ENCODE data around the gene GON7.
A peak's percentile ranks its signal among the peaks of the same experiment; 100 is the strongest.
"Not testable (repeated sequence)": the region's sequence is repeated elsewhere in the genome, so short reads cannot be mapped to it uniquely, and the experiment has no call there.

Gene GON7

DNA sequence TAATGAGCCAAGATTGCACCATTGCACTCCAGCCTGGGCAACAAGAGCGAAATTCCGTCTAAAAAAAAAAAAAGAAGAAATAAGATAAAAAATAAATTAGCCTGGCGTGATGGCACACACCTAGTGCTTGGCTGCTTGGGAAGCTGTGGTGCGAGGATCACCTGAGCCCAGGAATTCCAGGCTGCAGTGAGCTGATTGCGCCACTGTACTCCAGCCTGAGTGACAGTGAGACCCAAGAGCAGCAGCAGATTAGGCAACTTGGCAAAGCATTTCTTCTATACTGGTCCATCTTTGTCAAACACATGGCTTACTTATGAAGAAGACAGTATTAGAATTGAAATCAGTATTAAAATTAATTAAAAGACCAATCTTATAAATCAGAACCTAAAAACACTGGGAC is 6.3 kb downstream of the GON7 start:
- DNase-seq = no peak

DNA sequence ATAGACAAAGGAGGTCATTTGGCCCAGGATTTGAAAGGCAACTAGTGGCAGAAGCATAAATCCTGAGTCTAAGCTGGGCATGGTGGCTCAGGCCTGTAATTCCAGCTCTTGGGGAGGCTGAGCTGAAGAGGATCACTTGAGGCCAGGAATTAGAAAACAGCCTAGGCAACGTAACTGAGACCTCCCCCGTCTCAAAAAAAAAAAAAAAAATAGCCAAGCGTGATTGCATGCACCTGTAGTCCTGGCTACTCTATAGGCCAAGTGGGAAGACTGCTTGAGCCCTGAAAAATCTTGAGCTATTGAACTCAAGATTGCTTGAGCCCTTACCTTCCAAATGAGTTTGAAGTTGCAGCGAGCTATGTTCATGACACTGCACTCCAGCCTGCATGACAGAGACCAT is 7.8 kb downstream of the GON7 start:
- DNase-seq = no peak

DNA sequence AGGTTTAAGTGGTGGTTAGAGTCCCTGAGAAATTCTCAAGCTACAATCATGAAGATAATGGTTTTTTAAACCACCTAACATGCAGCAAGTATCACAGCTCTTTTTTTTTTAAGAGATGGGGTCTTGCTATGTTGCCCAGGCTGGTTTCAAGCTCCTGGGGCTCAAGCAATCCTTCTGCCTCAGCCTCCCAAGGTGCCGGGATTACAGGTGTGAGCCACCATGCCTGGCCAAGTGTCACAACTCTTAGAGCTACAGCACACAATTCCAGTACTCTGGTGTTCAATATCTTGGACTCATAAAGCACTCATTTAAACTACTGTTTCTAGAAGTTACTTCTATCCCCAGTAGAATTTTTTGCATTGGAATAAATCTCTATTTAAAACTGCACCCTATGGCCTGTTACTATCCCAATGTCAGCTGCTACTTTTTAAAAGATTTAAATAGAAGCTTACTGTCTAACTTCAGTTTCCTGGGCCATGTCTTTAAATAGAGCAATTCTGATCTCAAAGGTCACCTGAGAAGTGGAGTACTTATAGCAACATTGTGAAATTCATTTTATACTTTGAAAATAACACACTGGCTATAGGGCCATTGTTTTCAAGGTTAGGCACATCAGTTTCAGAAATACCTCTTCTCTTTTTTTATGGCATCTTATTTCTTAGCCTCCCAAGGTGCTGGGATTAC is 11.4 kb downstream of the GON7 start:
- DNase-seq = no peak

DNA sequence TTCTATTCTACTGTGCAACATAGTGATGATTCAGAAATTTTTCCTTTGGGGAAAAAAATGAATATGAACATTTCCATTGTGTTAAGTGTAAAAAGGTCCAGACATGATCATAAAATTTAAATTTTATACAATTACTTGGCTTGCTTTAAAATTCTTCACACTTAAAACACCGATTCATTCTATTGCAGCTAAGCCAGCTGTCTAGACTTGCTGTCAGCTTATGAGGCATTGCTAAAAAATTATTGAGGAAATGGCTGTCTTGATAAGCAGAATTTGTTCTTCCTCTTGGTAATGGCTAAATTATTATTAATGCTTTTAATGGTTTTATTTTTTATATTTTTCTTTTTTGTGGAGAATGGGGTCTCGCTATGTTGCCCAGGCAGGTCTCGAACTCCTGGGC is 19.9 kb downstream of the GON7 start:
- DNase-seq = no peak

DNA sequence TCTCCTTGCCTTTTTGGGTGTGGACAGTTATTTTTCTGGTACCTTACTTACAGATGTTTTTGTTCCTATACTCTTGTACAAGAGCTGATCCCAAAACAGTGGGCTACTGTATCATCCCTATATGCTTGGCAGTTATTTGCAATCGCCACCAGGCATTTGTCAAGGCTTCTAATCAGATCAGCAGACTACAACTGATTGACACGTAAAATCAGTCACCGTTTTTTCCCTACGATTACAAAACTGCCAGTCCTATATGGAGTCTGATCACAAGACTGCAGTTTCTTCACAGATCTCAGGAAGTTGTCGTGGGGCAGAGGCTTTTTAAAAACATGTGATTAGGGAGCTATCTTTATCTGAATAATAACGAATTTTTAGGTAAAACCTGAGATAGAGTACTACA is 20.4 kb downstream of the GON7 start:
- DNase-seq = no peak

DNA sequence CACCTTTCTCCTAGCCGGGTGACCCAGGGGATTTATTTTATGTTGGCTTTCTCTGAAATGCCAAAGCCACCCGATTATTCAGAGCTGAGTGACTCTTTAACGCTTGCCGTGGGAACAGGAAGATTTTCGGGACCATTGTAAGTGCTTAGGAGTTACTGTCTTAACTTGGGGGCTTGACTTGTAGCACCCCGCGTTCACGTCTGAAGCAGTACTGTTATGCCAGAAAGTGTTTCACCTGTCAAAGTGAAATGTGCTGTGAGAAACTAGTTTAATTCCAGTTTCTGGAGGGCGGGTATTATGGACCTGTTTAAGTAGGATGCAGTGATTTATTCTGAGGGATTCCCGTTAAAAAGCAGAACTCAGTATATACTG is 21.5 kb downstream of the GON7 start:
- peak in 1 of 51 donors; percentile 72 for DNase-seq

DNA sequence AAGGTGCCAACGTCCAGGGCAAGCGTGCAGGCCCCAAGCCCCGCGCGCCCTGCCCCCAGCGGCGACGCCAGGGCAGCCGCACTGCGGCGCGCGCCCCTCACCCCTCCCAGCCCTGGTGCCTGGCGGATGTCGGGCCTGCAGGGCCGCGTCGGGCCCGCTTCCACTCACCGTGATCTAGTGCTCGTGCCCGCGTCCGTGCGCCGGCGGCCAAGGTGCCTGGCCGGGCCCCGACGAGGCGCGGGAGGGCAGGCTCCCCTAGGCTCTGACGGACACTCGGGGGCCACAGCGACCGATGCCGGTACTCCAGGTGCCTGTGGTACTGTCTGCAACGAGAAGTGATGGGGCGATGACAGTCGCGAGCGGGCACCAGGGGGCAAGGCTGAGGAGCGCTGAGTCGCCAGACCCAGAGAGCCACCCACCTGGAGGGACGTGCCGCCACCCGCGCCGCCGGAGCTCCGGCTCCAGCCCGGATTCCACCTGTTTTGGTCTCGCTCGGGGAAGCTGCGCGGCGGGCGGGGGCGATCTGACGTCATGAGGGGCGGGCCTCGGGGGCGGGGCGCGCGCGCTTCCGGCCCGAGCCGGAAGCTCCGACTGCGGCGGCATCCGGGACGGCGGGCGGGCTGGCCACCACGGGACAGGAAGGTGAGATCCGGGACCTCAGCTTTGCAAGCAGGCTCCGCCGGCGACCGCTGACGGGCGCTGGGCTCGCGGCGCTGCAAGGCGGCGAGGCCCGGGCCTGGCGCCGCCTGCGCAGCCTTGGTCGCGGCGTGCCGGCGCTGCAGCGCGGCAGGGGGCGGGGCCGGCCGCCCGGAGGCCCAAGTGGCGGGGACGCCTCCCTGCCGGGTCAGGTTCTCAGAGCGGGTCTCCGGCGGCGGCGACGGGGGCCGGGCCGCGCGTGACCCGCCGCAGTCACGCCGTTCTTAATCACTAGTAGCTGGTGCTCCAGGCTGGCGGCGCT is 22.2 kb downstream of the GON7 start, which contains the start of the genes LYSET and MOAP1:
TSS of gene LYSET (plus strand) at position 927 of the 958 bp plus-strand sequence. CDS start 89 bp downstream, outside the sequence.
TSS of gene MOAP1 (minus strand) at position 507 of the 958 bp plus-strand sequence. CDS start 655 bp downstream, outside the sequence.
- peak; percentile 51 to 92 (median 83) for DNase-seq

DNA sequence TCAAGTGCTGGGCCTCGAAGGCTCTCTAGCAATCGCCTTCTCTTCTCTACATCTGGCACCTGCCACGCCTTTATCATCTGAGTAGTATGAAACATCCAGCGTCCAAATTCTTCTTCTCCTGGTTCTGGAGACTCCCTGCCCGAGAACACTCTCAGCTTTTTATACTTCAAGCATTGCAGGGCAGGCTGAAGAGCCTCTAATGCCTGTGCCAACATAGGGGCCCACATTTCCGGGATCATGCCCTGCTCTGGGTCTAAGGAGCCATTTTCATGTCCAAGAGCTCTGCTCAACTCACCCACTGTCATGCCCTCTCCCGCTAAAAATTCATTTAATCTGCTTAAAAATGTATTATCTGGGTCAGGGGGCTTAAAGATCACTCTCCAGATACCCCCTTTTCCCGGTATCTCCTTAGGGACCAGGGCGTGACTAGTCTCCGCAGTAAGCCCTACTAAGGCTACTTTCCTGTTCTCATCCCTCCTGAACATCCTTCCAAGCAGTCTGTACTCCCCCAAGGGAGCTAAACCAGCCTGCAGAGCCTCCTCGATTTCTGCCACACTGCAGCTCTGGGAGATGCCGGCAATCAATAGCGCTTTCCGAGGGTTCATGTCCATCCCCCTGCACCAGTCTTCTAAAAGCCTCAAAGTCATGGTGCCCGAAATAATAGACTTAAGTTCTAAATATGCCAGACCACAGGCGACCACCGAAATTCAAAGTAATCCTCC is 23.1 kb downstream of the GON7 start:
- DNase-seq = peak in 1 of 51 donors; percentile 29

DNA sequence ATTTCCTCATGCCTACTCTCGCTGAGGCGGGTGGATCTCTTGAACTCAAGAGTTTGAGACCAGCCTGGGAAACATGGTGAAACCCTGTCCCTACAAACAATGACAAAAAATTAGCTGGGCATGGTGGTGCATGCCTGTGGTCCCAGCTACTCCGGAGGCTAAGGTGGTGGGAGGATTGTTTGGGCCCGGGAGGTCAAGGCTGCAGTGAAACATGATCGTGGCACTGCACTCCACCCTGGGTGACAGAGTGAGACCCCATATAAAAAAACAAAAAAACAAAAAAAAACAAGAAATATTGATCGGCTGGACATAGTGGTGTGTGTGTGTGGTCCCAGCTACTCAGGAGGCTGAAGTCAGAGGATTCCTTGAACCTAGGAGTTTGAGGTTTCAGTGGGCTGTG is 31.4 kb downstream of the GON7 start:
- no peak for DNase-seq

DNA sequence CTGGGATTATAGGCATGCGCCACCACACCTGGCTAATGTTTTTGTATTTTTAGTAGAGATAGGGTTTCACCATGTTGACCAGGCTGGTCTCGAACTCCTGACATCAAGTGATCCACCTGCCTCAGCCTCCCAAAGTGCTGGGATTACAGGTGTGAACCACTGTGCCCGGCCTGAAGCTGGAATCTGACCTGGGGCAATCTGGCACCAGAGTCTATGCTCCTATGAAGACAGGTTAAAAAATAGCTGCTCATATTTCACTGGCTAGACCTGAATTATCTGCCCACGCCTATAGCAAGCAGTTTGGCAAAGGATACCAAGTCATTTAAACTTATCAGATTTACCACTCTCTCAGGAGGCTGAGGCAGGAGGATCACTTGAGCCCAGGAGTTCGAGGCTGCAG is 32.1 kb downstream of the GON7 start:
- DNase-seq = not testable (repeated sequence)

DNA sequence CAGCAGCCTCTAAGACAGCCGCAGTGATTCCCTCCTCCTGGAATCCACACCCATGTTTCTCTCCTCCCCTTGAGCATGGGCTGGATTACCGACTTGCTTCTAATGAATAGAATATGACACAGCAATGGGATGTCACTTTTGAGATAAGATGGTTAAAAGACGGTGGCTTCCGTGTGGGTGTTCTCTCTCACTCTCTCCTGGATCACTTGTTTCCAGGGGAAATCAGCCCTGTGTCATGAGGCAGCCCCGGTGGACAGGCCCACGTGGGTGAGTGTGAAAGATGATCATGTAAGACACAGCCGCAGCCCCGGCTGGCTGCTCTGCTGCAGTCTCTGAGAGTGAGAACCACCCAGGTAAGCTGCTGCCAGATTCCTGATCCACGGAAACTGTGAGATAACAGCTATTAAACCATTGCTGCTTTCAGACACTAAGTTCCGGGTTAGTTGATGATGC is 32.9 kb downstream of the GON7 start:
- DNase-seq = peak in 11 of 51 donors; percentile 13 to 69 (median 28)

DNA sequence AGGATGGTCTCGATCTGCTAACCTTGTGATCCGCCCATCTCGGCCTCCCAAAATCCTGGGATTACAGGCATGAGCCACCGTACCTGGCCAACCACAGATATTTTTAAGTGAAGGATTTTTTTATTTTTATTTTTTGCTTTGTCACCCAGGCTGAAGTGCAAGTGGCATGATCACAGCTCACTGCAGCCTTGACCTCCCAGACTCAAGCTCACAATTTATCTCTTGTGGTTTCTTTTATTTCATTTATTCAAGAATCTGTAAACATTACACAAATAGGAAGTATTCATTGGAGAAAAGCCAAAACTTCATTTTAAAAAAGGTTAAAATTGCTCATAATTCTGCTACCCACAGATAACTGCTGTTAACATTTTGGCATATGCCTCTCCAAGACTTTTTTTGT is 35.5 kb downstream of the GON7 start:
- no peak for DNase-seq

DNA sequence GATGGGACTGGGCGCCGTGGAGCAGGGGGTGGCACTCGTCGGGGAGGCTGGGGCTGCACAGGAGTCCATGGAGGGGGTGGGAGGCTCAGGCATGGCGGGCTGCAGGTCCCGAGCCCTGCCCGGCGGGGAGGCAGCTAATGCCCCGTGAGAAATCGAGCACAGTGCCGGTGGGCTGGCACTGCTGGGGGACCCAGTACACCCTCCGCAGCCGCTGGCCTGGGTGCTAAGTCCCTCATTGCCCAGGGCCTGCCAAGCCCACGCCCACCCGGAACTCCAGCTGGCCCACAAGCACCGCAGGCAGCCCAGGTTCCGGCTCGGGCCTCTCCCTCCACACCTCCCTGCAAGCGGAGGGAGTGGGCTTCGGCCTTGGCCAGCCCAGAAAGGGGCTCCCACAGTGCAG is 36.7 kb downstream of the GON7 start:
- not testable (repeated sequence) for DNase-seq

DNA sequence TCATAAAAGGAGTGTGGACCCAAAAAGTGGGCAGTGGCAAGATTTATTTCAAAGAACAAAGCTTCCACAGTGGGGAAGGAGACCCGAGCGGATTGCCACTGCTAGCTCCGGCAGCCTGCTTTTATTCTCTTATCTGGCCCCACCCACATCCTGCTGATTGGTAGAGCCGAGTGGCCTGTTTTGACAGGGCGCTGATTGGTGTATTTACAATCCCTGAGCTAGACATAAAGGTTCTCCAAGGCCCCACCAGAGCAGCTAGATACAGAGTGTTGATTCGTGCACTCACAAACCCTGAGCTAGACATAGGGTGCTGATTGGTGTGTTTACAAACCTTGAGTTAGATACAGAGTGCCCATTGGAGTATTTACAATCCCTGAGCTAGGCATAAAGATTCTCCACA is 37.2 kb downstream of the GON7 start:
- DNase-seq = not testable (repeated sequence)

DNA sequence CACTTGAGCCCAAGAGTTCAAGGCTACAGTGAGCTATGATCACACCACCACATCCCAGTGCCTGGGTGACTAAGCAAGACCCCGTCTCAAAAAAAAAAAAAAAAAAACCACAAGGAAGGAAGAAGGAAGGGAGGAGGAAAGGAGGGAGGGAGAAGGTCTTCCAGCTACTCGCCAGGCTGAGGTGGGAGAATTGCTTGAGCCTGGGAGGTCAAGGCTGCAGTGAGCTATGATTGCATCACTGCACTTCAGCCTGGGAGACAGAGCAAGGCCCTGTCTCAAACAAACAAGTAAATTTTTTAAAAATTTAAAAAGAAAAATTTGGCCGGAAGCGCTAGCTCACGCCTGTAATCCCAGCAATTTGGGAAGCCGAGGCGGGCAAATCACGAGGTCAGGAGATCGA is 38.3 kb downstream of the GON7 start:
- not testable (repeated sequence) for DNase-seq

DNA sequence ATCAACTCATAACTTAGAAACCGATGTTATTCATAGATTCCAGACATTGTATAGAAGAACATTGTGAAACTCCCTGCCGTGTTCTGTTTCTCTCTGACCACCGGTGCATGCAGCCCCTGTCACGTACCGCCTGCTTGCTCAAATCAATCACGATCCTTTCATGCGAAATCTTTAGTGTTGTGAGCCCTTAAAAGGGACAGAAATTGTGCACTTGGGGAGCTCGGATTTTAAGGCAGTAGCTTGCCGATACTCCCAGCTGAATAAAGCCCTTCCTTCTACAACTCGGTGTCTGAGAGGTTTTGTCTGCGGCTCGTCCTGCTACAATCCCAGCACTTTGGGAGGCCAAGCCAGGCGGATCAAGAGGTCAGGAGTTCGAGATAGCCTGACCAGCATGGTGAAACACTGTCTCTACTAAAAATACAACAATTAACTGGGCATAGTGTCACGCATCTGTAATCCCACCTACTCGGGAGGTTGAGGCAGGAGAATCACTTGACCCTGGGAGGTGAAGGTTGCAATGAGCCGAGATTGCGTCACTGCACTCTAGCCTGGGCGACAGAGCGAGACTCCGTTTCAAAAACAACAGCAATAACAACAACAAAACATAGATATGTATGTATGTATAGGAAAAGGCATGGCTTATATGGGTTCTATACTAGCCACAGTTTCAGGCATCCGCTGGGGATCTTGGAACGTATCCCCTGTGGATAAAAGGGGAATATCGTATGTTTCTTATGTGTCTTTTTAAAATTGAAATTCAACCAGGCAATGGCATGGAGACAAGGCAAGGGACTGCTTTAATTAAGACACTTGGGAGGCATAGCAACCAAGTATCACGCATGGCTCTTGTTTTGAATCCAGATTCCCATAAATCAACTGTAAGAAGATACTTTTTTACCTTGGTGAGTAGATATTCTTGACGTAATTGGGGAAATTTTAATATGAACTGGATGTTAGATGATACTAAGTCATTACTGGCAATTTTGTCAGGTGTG is 41.3 kb downstream of the GON7 start:
- not testable (repeated sequence) for DNase-seq

DNA sequence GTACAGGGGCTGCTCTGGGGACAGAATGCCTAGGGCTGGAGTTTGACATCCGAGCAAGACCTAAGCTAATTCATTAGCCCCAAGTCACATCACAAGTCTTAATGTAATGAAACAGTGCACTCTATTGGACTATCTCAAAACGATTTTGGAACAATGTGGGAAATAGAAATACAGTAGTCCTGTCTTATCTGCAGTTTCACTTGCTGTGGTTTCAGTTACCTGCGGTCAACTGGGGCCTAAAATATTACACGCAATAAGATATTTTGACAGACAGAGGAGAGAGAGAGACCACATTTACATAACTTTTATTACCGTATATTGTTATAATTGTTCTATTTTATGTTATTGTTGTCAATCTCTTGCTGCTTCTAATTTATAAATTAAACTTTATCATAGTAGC is 43.3 kb downstream of the GON7 start:
- DNase-seq = no peak

DNA sequence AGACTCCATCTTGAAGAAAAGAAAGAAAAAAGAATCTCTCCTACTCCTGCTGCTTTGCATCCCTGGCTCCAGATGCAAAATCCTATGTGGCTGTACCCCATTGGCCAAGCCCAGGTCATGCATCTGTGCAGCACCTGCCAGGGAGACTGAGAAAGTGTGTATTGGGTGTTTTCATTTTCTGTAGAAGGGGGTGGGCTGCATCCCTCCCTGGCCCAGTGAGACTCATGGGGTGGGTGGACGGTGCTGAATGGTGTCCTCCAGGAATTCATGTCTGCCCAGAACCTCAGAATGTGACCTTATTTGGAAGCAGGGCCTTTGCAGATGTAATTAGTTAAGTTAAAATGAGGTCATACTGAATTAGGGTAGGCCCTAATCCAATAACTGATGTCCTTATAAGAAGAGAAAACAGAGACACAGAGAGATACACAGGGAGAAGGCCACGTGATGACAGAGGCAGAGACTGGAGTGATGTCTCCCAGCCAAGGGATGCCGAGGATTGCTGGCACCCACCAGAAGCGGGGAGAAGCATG is 45.4 kb downstream of the GON7 start:
- DNase-seq = no peak

DNA sequence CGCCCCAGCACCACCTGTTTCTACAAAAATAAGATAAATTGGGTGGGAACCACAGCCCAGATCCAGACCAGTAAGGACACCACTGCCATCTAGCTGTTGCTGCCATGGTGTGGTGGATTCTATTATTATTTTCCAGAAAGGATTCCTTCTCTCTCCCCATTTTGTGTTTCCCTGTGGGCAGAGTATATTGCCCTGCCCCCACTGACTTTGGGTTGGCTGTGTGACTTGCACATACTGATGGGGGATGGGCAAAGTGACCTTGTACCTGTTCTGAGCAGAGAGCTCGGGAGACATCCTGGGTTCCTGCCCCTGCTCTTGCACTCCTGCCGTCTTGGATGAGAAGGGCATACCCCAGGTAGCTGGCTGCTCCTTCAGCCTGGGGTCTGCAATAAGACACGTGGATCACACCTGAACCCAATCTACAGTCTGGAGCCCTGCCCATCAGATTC is 46.5 kb downstream of the GON7 start:
- no peak for DNase-seq
